HCT116 (cell line): ENCODE measurements around the gene CACNA1G.

Experiments used
- CEBPB ChIP-seq: IDR thresholded peaks from 2 replicates; pipeline ENCODE4 v1.6.1; 2012; ENCODE audit warnings: low read depth
- EZH2 ChIP-seq: fragments of 200-600 bp; sonication (generic); IDR thresholded peaks from 2 replicates; pipeline ENCODE4 v1.6.1; 2017; ENCODE audit warnings: antibody characterized with exemption, mixed run types
- EZH2phosphoT487 ChIP-seq: fragments of 200-600 bp; IDR thresholded peaks from 2 replicates; pipeline ENCODE4 v1.6.1; 2018; ENCODE audit warnings: antibody characterized with exemption, borderline replicate concordance
- FOSL1 ChIP-seq: IDR thresholded peaks from 2 replicates; pipeline ENCODE4 v1.6.1; 2012; ENCODE audit warnings: low read depth
- MAX ChIP-seq: IDR thresholded peaks from 2 replicates; pipeline ENCODE4 v1.6.1; 2012
- POLR2A ChIP-seq: IDR thresholded peaks from 2 replicates; pipeline ENCODE4 v1.7.0; 2011; ENCODE audit warnings: borderline replicate concordance; ENCODE audit not compliant: insufficient read depth, insufficient read length; ENCODE audit errors: extremely low read depth
- POLR2AphosphoS5 ChIP-seq: IDR thresholded peaks from 2 replicates; pipeline ENCODE4 v1.6.1; 2011; ENCODE audit warnings: mild to moderate bottlenecking, low read depth, low read length, moderate library complexity
- REST ChIP-seq: IDR thresholded peaks from 2 replicates; pipeline ENCODE4 v1.6.1; 2012; ENCODE audit warnings: low read depth
- SIN3A ChIP-seq: IDR thresholded peaks from 2 replicates; pipeline ENCODE4 v1.6.1; 2012; ENCODE audit warnings: low read depth
- SP1 ChIP-seq: IDR thresholded peaks from 2 replicates; pipeline ENCODE4 v1.6.1; 2012; ENCODE audit warnings: low read depth
- ZFX ChIP-seq: fragments of 450-650 bp; IDR thresholded peaks from 2 replicates; pipeline ENCODE4 v1.6.1; 2017
- ZNF274 ChIP-seq: fragments of 200-500 bp; sonication (Bioruptor generic); IDR thresholded peaks from 2 replicates; pipeline ENCODE4 v1.6.1; 2014; ENCODE audit warnings: mild to moderate bottlenecking, low read depth, low read length, inconsistent platforms
- TF ChIP-seq, protein P1 (sequence below), 3 experiments: fragments of 200-600 bp in 1 of 3; sonication (generic) in 1 of 3; IDR thresholded peaks in 2 of 3; conservative IDR thresholded peaks in 1 of 3; 2 replicates each; pipeline ENCODE4 v1.5.1; 2012 to 2017; ENCODE audit warnings: low read depth in 2 of 3, low read length in 2 of 3, antibody characterized with exemption in 1 of 3, borderline replicate concordance in 1 of 3, control low read depth in 1 of 3, mild to moderate bottlenecking in 1 of 3, mixed read lengths in 1 of 3, mixed run types in 1 of 3, moderate library complexity in 1 of 3; ENCODE audit not compliant: insufficient read depth in 1 of 3

DNA sequence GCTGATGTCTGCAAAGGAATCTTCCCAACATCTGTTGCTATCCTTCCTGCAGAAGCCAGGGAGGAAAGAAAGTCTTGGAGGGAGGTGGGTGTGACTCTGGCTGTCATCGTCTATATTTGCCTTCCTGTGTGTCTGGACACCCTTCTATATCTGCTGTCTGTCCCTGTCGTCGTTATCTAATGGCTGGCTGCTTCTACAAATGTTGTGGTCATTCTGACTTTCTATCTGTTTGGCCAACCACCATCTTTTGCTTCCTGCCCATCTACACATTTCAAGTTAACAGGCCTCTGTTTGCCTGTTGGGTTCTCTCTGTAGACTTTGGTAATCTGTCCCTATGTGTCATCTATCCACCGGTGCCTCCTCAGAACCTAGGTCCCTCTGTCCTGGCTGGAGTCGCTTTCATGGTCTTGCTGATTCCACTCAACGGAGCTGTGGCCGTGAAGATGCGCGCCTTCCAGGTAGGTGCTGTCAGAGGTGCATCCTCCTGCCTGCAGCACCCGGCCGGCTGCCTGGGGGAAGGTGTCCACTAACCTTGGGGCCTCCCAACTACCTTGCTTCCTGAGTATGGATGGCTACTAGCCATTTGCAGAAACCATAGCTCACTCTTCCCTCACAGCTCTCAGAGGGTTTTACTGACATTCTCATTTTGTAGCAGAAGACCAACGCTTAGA is 104.4 kb downstream of the CACNA1G start:
- TF ChIP-seq REST (no peak), POLR2A (no peak), MAX (no peak), ZFX (no peak), EZH2 (no peak), POLR2AphosphoS5 (no peak; the same call in 1 of the 2 replicates), ZNF274 (no peak), SIN3A (no peak), SP1 (no peak), EZH2phosphoT487 (no peak), FOSL1 (no peak), CEBPB (no peak)
- TF ChIP-seq, protein P1, sequence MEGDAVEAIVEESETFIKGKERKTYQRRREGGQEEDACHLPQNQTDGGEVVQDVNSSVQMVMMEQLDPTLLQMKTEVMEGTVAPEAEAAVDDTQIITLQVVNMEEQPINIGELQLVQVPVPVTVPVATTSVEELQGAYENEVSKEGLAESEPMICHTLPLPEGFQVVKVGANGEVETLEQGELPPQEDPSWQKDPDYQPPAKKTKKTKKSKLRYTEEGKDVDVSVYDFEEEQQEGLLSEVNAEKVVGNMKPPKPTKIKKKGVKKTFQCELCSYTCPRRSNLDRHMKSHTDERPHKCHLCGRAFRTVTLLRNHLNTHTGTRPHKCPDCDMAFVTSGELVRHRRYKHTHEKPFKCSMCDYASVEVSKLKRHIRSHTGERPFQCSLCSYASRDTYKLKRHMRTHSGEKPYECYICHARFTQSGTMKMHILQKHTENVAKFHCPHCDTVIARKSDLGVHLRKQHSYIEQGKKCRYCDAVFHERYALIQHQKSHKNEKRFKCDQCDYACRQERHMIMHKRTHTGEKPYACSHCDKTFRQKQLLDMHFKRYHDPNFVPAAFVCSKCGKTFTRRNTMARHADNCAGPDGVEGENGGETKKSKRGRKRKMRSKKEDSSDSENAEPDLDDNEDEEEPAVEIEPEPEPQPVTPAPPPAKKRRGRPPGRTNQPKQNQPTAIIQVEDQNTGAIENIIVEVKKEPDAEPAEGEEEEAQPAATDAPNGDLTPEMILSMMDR (IDR thresholded peaks at IDR 0.05 in 2 of 3, conservative IDR thresholded peaks at IDR 0.05 in 1 of 3; ENCODE audit: borderline replicate concordance in 1 of 3, insufficient read depth in 1 of 3, low read depth in 2 of 3, low read length in 2 of 3), result no peak
